Measurements from ENCODE around the gene TMEM212. TPM values are rescaled to one million over a fixed set of nuclear protein-coding genes. Genes with fewer than 3 reads are reported as not detected.
"Not testable (repeated sequence)": the region's sequence is repeated elsewhere in the genome, so short reads cannot be mapped to it uniquely, and the experiment has no call there.

The TMEM212 gene
- total RNA-seq, 4 donors from 2014 or later = not detected

DNA sequence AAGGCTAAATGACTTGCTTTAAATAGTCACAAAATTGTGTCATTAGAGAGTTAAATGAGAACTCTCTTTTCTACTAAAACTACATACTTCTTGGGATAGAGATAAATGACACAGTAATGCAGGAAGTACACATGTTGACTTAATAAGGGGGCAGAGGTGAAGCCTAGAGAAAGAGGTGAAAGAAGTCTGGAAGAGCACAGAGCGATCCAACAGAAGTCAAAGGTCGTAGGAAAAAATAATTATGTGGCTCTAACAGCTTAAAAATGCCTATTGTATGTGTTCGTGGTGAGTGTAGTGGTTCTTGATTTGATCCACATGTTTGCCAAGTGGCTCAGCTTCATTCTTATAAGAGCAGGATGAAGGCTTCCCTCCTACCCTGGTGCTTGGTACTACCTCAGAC lies 61.7 kb downstream of the TMEM212 start:
- Histone ChIP-seq H3K27ac (replicated peaks in 1 of 4) (no peak overlapping the region), H3K36me3 (no peaks in the 10 kb centered on the region), H3K27me3 (no peaks in the 10 kb centered on the region), H3K9me3 (no peaks in the 10 kb centered on the region), H3K4me1 (no peaks in the 10 kb centered on the region), H3K4me3 (no peak overlapping the region)
- DNase-seq (ENCODE audit: extremely low spot score) = no peak
- TF ChIP-seq EP300 (IDR thresholded peaks at IDR 0.05) (no peak), POLR2AphosphoS5 (IDR thresholded peaks at IDR 0.05) (no peak), POLR2A (IDR thresholded peaks at IDR 0.05; ENCODE audit: low read depth) (no peak)
- TF ChIP-seq, protein P1, sequence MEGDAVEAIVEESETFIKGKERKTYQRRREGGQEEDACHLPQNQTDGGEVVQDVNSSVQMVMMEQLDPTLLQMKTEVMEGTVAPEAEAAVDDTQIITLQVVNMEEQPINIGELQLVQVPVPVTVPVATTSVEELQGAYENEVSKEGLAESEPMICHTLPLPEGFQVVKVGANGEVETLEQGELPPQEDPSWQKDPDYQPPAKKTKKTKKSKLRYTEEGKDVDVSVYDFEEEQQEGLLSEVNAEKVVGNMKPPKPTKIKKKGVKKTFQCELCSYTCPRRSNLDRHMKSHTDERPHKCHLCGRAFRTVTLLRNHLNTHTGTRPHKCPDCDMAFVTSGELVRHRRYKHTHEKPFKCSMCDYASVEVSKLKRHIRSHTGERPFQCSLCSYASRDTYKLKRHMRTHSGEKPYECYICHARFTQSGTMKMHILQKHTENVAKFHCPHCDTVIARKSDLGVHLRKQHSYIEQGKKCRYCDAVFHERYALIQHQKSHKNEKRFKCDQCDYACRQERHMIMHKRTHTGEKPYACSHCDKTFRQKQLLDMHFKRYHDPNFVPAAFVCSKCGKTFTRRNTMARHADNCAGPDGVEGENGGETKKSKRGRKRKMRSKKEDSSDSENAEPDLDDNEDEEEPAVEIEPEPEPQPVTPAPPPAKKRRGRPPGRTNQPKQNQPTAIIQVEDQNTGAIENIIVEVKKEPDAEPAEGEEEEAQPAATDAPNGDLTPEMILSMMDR (IDR thresholded peaks at IDR 0.05) = no peak
- intact Hi-C loops (cut with DNase I) = no loop called here
- WGBS = 78% methylated on average over 3 of the region's 3 CpGs

DNA sequence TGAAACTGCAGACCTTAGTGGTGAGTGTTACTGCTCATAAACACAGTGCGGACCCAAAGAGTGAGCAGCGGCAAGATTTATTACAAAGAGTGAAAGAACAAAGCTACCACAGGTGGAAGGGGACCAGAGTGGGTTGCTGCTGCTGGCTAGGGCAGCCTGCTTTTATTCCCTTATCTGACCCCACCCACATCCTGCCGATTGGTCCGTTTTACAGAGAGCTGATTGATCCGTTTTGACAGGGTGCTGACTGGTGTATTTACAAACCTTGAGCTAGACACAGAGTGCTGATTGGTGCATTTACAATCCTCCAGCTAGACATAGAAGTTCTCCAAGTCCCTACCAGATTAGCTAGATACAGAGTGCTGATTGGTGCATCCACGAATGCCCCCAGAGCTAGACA lies 63.4 kb downstream of the TMEM212 start:
- intact Hi-C loops (cut with DNase I); H3K36me3 ChIP-seq; H3K9me3 ChIP-seq; DNase-seq (ENCODE audit: extremely low spot score); H3K27ac ChIP-seq (replicated peaks in 1 of 4); H3K27me3 ChIP-seq; H3K4me1 ChIP-seq; H3K4me3 ChIP-seq: not testable (repeated sequence)
- WGBS = 93% methylated on average over 6 of the region's 6 CpGs

GRCh38 chr3:171906951-171907676 lies 64.0 kb downstream of the TMEM212 start:
- no peak for TF ChIP-seq EP300 (IDR thresholded peaks at IDR 0.05)
- TF ChIP-seq, protein P1 (IDR thresholded peaks at IDR 0.05) = no peak
- no peak for TF ChIP-seq POLR2AphosphoS5 (IDR thresholded peaks at IDR 0.05)
- Histone ChIP-seq H3K4me1 (no peaks in the 10 kb centered on the region), H3K27ac (replicated peaks in 1 of 4) (no peak overlapping the region), H3K9me3 (no peaks in the 10 kb centered on the region), H3K36me3 (no peaks in the 10 kb centered on the region), H3K27me3 (no peaks in the 10 kb centered on the region), H3K4me3 (no peak overlapping the region)
- no peak for DNase-seq (ENCODE audit: extremely low spot score)
- 98% methylated on average over 26 of the region's 33 CpGs for WGBS
- intact Hi-C loops (cut with DNase I) = no loop called here

DNA sequence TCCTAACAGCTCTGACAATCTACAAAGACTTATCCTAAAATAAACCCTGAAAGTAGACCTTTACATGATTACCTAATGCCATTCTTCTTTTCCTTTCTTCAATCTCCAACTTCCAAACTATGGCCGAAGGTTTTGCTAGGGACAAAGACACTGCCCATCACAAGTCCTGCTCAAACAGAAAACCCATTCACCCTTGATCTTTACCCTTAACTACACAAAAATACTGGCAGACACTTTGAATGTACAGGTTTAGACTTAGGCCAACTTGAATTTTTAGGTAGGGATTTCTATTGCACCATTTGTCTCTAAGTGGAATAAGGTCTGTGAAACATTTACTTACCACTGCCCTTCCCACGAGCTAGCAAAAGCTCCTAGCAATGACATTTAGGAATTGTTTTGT lies 64.6 kb downstream of the TMEM212 start:
- Histone ChIP-seq H3K9me3 (no peaks in the 10 kb centered on the region), H3K4me3 (no peak overlapping the region), H3K27me3 (no peaks in the 10 kb centered on the region), H3K27ac (replicated peaks in 1 of 4) (no peak overlapping the region), H3K4me1 (no peaks in the 10 kb centered on the region), H3K36me3 (no peaks in the 10 kb centered on the region)
- TF ChIP-seq POLR2AphosphoS5 (IDR thresholded peaks at IDR 0.05) = no peak
- no peak for TF ChIP-seq EP300 (IDR thresholded peaks at IDR 0.05)
- TF ChIP-seq, protein P1 (IDR thresholded peaks at IDR 0.05) = no peak
- TF ChIP-seq POLR2A (IDR thresholded peaks at IDR 0.05; ENCODE audit: low read depth) = no peak
- WGBS = 89% methylated on average over 2 of the region's 2 CpGs
- DNase-seq (ENCODE audit: extremely low spot score) = no peak
- intact Hi-C loops (cut with DNase I) = no loop called here

DNA sequence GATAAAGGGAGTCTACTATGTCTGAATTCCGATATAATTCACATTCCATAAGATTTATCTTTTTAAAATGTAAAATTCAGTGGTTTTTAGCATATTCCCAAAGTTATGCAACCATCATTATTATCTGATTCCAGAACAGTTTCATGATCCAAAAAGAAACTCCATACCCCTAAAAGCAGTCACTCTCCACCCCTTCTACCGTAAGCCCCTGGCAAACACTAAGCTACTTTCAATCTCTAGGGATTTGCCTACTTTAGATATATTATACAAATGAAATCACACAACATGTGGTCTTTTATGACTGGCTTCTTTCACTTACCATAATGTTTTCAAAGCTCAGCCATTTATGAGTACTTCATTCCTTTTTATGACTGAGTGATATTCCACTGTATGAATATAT lies 65.6 kb downstream of the TMEM212 start:
- 82% methylated on average over 2 of the region's 2 CpGs for WGBS
- no peaks in the 10 kb centered on the region for H3K4me1 ChIP-seq
- TF ChIP-seq, protein P1 (IDR thresholded peaks at IDR 0.05) = no peak
- no peak for TF ChIP-seq POLR2A (IDR thresholded peaks at IDR 0.05; ENCODE audit: low read depth)
- TF ChIP-seq EP300 (IDR thresholded peaks at IDR 0.05) = no peak
- no peak for TF ChIP-seq POLR2AphosphoS5 (IDR thresholded peaks at IDR 0.05)
- H3K9me3 ChIP-seq = no peaks in the 10 kb centered on the region
- H3K27ac ChIP-seq (replicated peaks in 1 of 4) = no peak overlapping the region
- H3K4me3 ChIP-seq = no peak overlapping the region
- no peaks in the 10 kb centered on the region for H3K27me3 ChIP-seq
- no peak for DNase-seq (ENCODE audit: extremely low spot score)
- intact Hi-C loops (cut with DNase I) = no loop called here
- H3K36me3 ChIP-seq = no peaks in the 10 kb centered on the region

Other genes starting within 250 kb of the TMEM212 start
- 10 to 100 TPM; 12.4 to 21.1 (median 18.5) TPM for gene PLD1, start 32.9 kb upstream of the TMEM212 start, total RNA-seq
- gene FNDC3B, start 196.2 kb downstream of the TMEM212 start, total RNA-seq = 10 to 100 TPM; 59.8 to 72.6 (median 65.6) TPM